Pancreas (tissue), 10 donors: Measurements from ENCODE around the gene USP10. TPM values are rescaled to one million over a fixed set of nuclear protein-coding genes. Genes with fewer than 3 reads are reported as not detected.
"Not testable (repeated sequence)": the region's sequence is repeated elsewhere in the genome, so short reads cannot be mapped to it uniquely, and the experiment has no call there.

Experiments
- ATAC-seq, 4 donors: fragments of 200-7000 bp; cut with Tn5 transposase; one replicate each; pipeline versions ENCODE4 v1.8.0 to v1.9.1; 2020; ENCODE audit warnings: mild to moderate bottlenecking in 4 of 4, moderate library complexity in 4 of 4
- DNase-seq, 6 donors: peaks; one replicate each; pipeline ENCODE4 v3.0.0-alpha.2; 2020
- FAIRE-seq: peaks from 2 replicates; lab custom pipeline; 2012; peaks lifted over from hg19 to GRCh38; lab: Jason Lieb, UNC
- H3K27ac ChIP-seq, 4 donors: fragments of 200-600 bp; sonication (generic); 1 replicate in 3 of 4; 2 replicates in 1 of 4; pipeline versions ENCODE4 v1.5.0 to v1.8.0; 2020
- H3K27me3 ChIP-seq, 4 donors: fragments of 200-600 bp; one replicate each; pipeline ENCODE4 v1.8.0; 2021
- H3K36me3 ChIP-seq, 3 donors: fragments of 200-600 bp; sonication (generic) in 1 of 3; one replicate each; pipeline versions ENCODE4 v1.5.0 to v1.8.0; 2020 to 2021
- H3K4me1 ChIP-seq, 3 donors: fragments of 200-600 bp; one replicate each; pipeline ENCODE4 v1.8.0; 2021
- H3K4me3 ChIP-seq, 4 donors: fragments of 200-600 bp; sonication (generic) in 2 of 4; one replicate each; pipeline versions ENCODE4 v1.5.0 to v1.8.0; 2020 to 2021
- H3K9me3 ChIP-seq, 4 donors: fragments of 200-600 bp; one replicate each; pipeline ENCODE4 v1.8.0; 2021
- WGBS, 2 donors: extraction: QIAGEN DNeasy Blood & Tissue Kit; methylation state at CpG; one replicate each; pipeline ENCODE4 v1.1.7; 2013; 5-methylcytosine and 5-hydroxymethylcytosine counted together
- intact Hi-C, 3 donors: fragments of 100-400 bp; cut with DNase I; formaldehyde crosslinking; loops; one replicate each; pipeline versions ENCODE4 v1.11.1 to v1.14.2; 2022
- polyA plus RNA-seq, 2 donors: library from polyadenylated mRNA; stranded (reverse); fragments of 200-250 nt; gene quantifications; one replicate each; pipeline ENCODE4 v1.2.3, GENCODE V29; 2013
- total RNA-seq, 6 donors: library from RNA; stranded (reverse); fragmentation: NEBNext Ultra II Directional in 4 of 6; extraction: Animal tissue kit (Norgen Biotek cat#: 25700) in 4 of 6; gene quantifications; one replicate each; pipeline versions ENCODE4 v1.2.1 to v1.2.4, GENCODE V29; 2021 to 2023
- TF ChIP-seq, protein P1 (sequence below), 4 donors: fragments of 200-600 bp; sonication (generic) in 3 of 4; IDR thresholded peaks; one replicate each; pipeline versions ENCODE4 v1.5.0 to v1.8.0; 2021; ENCODE audit warnings: antibody characterized with exemption in 4 of 4
- donor health status: healthy with polysubstance abuse.
- donor health status: DM: no; HTN: no; CAD: no; lungs with moderate emphysema.
- donor health status: DM: no; HTN: no; CAD: no.
- donor health status: control.
- donor health status: control.
- donor health status: Bipolar disorder and iron deficiency.
- donor health status: DM: yes; HTN: yes; CAD: no.
- donor health status: DM: no; HTN: no; CAD: no.
- donor health status: DM: no; HTN: no; CAD: no.
- donor health status: DM: yes; HTN: yes; CAD: no.

USP10 gene
- total and polyA plus RNA-seq, 8 donors = 11.4 to 40.6 (median 26.9) TPM

DNA sequence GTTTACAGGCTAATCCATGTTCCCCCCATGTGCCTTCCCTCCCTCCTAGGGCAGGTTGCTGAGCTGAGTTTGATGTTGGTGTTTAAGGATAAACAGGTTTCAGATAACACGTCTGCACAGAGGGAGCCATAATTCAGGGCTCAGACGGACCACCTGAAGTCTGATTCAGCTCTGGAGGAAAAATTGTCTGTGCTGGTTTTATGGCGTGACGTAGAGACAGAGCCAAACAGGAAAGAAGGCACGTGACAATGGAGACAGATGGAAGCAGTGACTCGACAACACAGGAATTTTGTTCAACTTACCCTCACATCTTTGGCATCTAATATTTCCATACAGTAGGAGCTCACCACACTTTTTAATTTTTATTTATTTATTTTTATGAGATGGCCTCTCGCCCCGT, 10.7 kb upstream of the USP10 start:
- H3K27me3 ChIP-seq = no peaks in the 10 kb centered on the region
- H3K9me3 ChIP-seq = no peaks in the 10 kb centered on the region
- TF ChIP-seq, protein P1, sequence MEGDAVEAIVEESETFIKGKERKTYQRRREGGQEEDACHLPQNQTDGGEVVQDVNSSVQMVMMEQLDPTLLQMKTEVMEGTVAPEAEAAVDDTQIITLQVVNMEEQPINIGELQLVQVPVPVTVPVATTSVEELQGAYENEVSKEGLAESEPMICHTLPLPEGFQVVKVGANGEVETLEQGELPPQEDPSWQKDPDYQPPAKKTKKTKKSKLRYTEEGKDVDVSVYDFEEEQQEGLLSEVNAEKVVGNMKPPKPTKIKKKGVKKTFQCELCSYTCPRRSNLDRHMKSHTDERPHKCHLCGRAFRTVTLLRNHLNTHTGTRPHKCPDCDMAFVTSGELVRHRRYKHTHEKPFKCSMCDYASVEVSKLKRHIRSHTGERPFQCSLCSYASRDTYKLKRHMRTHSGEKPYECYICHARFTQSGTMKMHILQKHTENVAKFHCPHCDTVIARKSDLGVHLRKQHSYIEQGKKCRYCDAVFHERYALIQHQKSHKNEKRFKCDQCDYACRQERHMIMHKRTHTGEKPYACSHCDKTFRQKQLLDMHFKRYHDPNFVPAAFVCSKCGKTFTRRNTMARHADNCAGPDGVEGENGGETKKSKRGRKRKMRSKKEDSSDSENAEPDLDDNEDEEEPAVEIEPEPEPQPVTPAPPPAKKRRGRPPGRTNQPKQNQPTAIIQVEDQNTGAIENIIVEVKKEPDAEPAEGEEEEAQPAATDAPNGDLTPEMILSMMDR (IDR thresholded peaks at IDR 0.05) = no peak
- DNase-seq (no peak), ATAC-seq (no peak), FAIRE-seq (no peak)
- no peak overlapping the region for H3K27ac ChIP-seq
- WGBS, 2 donors = 76 to 86% methylated on average over 8 of the region's 8 CpGs
- intact Hi-C loops = no loop called here
- H3K36me3 ChIP-seq = no peaks in the 10 kb centered on the region
- H3K4me1 ChIP-seq = peaks cover 0 to 5% (median 3%) of the 10 kb centered on the region in 3 donors
- no peak overlapping the region for H3K4me3 ChIP-seq

DNA sequence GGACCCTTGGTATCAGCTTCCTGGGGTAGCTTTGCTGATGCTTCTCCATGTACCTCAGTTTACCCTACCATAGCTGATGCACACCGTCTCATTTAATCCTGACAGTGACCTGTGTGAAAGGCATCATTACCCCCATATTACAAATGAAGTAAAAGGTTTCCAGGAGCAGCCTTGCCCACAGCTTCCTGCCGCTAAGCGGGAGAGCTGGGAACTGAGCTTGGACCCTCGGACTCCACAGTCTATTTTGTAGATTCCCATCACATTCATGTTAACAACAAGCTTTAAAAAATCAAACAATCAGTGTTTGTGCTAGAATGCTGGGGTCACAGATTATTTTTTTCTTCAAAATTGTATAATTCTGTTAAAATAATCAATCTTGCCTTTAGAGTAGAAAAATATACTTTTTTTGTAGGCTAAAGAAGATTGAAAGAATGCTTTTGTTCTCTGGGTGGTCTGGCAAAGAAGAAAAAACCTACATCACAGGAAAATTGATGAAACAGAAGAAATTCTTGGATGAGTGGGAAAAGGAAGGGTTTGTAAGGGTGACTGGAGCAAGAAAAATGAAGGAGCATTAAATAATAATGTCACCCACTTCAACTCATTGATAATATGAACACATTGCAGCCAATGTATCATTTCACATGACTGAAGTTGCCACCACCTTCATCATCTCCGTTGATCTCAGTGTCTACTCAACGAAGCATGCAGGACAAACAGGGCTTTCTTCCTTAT, 9.5 kb upstream of the USP10 start:
- WGBS, 2 donors = 91 to 92% methylated on average over 6 of the region's 6 CpGs
- DNase-seq = no peak
- Histone ChIP-seq H3K9me3 (no peaks in the 10 kb centered on the region), H3K27ac (no peak overlapping the region), H3K4me1 (peaks cover 0 to 5% (median 3%) of the 10 kb centered on the region in 3 donors), H3K4me3 (no peak overlapping the region), H3K27me3 (no peaks in the 10 kb centered on the region), H3K36me3 (no peaks in the 10 kb centered on the region)
- TF ChIP-seq, protein P1 (IDR thresholded peaks at IDR 0.05) = no peak
- no peak for FAIRE-seq
- no peak for ATAC-seq
- intact Hi-C loops = no loop called here

DNA sequence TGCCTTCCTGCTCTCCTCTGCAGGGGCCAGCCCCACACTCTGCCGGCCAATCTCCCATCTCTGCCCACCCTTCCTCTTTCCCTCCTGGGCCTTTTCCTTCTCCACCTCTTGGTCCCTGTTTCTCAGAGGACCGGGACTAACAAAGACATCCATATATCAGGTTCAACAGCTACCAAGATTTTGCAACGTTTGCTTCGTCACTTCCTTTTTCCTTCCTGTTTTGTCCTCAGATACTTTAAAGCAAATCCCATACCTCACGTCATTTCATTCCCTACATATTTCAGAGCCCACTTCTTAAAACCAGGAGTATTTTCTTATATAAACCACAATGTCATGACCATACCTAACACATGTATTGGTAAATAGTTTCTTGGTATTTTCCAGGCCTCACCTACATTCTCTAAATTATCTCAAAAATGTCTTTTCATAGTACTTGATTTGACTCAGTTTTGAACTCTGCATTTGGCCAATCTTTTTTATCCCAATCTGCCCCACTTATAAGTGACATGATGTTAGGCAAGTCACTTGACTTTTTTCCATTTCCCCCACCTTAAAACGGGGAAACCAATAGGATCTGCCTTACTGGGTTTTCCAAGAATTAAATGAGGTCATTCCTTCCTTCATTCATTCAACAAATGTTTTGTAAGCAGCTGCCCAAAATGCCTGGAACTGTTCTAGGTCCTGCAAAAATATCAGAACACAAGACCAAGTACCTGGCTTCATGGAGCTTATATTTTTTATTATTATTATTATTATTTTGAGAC, 7.2 kb upstream of the USP10 start:
- TF ChIP-seq, protein P1 (IDR thresholded peaks at IDR 0.05) = no peak
- Histone ChIP-seq H3K27ac (no peak overlapping the region), H3K27me3 (no peaks in the 10 kb centered on the region), H3K36me3 (no peaks in the 10 kb centered on the region), H3K4me1 (peaks cover 0 to 5% (median 3%) of the 10 kb centered on the region in 3 donors), H3K9me3 (no peaks in the 10 kb centered on the region), H3K4me3 (no peak overlapping the region)
- intact Hi-C loops = no loop called here
- 86 to 87% methylated on average over 6 of the region's 6 CpGs for WGBS, 2 donors
- DNase-seq (no peak), FAIRE-seq (no peak), ATAC-seq (no peak)

DNA sequence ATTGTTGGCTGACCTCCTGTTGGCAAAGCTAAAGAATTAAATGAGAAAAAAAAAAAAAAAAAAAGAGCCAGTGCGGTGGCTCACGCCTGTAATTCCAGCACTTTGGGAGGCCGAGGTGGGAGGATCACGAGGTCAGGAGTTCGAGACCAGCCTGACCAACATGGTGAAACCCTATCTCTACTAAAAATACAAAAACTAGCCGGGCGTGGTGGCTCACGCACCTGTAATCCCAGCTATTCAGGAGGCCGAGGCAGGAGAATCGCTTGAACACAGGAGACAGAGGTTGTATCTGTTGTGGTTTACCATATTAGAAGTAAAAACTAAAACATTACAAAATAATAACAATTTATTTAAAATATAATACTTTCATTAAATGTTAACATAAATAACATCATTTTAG, 5.9 kb upstream of the USP10 start:
- ATAC-seq, H3K27me3 ChIP-seq, intact Hi-C loops, H3K9me3 ChIP-seq, FAIRE-seq, DNase-seq, H3K36me3 ChIP-seq, H3K4me3 ChIP-seq, H3K4me1 ChIP-seq, H3K27ac ChIP-seq: not testable (repeated sequence)
- WGBS, 2 donors = 92 to 95% methylated on average over 9 to 10 of the region's 10 CpGs

DNA sequence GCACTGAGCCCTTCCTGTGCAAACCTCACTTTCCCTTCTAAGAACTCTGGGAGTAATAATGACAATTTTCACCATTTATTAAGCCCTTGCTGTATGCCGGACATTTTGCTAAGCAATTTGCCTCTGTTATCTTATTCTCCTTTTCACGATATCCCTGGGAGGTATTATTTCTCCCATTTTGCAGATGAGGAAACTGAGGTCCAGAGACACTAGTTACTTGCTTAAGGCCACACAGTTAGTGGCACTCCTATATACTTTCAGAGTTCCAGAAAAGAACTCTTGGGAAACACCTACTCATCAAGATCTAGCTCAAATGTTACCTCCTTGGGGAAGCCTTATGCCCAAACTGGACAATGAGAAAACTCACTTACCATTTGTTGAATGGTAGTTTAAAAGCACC, 4.8 kb upstream of the USP10 start:
- no peak for FAIRE-seq

More for the DNA sequence above, 4.8 kb upstream of the USP10 start:
- intact Hi-C loops = no loop called here
- WGBS, 2 donors = 88 to 95% methylated on average over 2 of the region's 2 CpGs
- TF ChIP-seq, protein P1 (IDR thresholded peaks at IDR 0.05) = no peak
- DNase-seq (no peak), ATAC-seq (no peak)
- H3K36me3 ChIP-seq = no peaks in the 10 kb centered on the region
- no peaks in the 10 kb centered on the region for H3K9me3 ChIP-seq
- H3K4me3 ChIP-seq = no peak overlapping the region
- no peak overlapping the region for H3K27ac ChIP-seq
- no peaks in the 10 kb centered on the region for H3K27me3 ChIP-seq
- peaks cover 0 to 5% (median 3%) of the 10 kb centered on the region in 3 donors for H3K4me1 ChIP-seq
